ENCODE measurements around the gene CALY.

DNA sequence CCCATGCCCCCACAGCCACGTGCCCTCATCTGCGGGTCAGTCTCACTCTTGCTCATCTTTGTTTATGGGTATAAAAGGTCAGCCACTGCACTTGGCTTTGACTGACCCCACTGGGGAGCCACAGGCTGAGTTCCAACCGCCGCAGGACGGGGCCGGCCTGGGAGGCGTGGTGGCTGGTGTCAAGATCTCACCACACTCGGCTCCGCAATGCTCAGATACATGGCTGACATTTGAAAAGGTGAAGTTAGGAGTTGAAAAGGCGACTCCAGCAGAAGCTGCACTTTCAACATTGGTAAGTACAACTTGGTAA lies 42.9 kb downstream of the CALY start:
- TF ChIP-seq SUZ12 (IDR thresholded peaks at IDR 0.05) (no peak), FOXK2 (IDR thresholded peaks at IDR 0.05) (no peak), SP1 (IDR thresholded peaks at IDR 0.05) (no peak), ARNT (IDR thresholded peaks at IDR 0.05) (no peak), LEF1 (IDR thresholded peaks at IDR 0.05; ENCODE audit: borderline replicate concordance) (no peak), FOXM1 (IDR thresholded peaks at IDR 0.05; ENCODE audit: borderline replicate concordance) (no peak), CTBP1 (IDR thresholded peaks at IDR 0.05; ENCODE audit: borderline replicate concordance) (no peak), HDGF (IDR thresholded peaks at IDR 0.05; ENCODE audit: borderline replicate concordance) (no peak), L3MBTL2 (conservative IDR thresholded peaks at IDR 0.05) (no peak), TARDBP (IDR thresholded peaks at IDR 0.05) (no peak)
- TF ChIP-seq, protein P1, sequence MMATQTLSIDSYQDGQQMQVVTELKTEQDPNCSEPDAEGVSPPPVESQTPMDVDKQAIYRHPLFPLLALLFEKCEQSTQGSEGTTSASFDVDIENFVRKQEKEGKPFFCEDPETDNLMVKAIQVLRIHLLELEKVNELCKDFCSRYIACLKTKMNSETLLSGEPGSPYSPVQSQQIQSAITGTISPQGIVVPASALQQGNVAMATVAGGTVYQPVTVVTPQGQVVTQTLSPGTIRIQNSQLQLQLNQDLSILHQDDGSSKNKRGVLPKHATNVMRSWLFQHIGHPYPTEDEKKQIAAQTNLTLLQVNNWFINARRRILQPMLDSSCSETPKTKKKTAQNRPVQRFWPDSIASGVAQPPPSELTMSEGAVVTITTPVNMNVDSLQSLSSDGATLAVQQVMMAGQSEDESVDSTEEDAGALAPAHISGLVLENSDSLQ (IDR thresholded peaks at IDR 0.05): no peak
